Subcutaneous abdominal adipose tissue (tissue), 5 donors: ENCODE results near the gene ATG16L2.

Source experiments
- H3K27ac ChIP-seq: one replicate; pipeline ENCODE4 v1.7.0; 2013; ENCODE audit warnings: low read depth, mild to moderate bottlenecking, inconsistent platforms, low read length, moderate library complexity
- H3K27me3 ChIP-seq, 5 donors: one replicate each; pipeline ENCODE4 v1.7.0; 2013; ENCODE audit warnings: low read length in 5 of 5, inconsistent platforms in 1 of 5; ENCODE audit not compliant: control insufficient read depth in 5 of 5, insufficient read depth in 4 of 5
- H3K36me3 ChIP-seq, 5 donors: one replicate each; pipeline ENCODE4 v1.7.0; 2013; ENCODE audit warnings: low read length in 5 of 5; ENCODE audit not compliant: control insufficient read depth in 5 of 5, insufficient read depth in 5 of 5
- H3K4me1 ChIP-seq, 5 donors: one replicate each; pipeline ENCODE4 v1.7.0; 2013; ENCODE audit warnings: low read length in 5 of 5, mild to moderate bottlenecking in 3 of 5, moderate library complexity in 1 of 5; ENCODE audit not compliant: control insufficient read depth in 5 of 5, insufficient read depth in 5 of 5
- H3K4me3 ChIP-seq, 5 donors: one replicate each; pipeline ENCODE4 v1.7.0; 2013; ENCODE audit warnings: low read length in 5 of 5, low read depth in 1 of 5
- H3K9ac ChIP-seq, 5 donors: one replicate each; pipeline ENCODE4 v1.7.0; 2013; ENCODE audit warnings: low read length in 5 of 5, mild to moderate bottlenecking in 4 of 5, moderate library complexity in 3 of 5
- H3K9me3 ChIP-seq, 5 donors: one replicate each; pipeline ENCODE4 v1.7.0; 2013; ENCODE audit warnings: low read length in 5 of 5; ENCODE audit not compliant: control insufficient read depth in 5 of 5
- donor health status: healthy.
- donor health status: healthy.
- donor health status: healthy.
- donor health status: healthy.
- donor health status: healthy.

Gene ATG16L2

GRCh38 chr11:72779495-72780128, 34.6 kb upstream of the ATG16L2 start:
- H3K4me3 ChIP-seq, result no peak overlapping the region
- H3K9ac ChIP-seq, result no peak overlapping the region
- no peaks in the 10 kb centered on the region for H3K36me3 ChIP-seq
- peaks cover 0 to 2% (median 0%) of the 10 kb centered on the region in 5 donors for H3K27me3 ChIP-seq
- H3K4me1 ChIP-seq, result peaks cover 0 to 33% (median 20%) of the 10 kb centered on the region in 5 donors
- H3K9me3 ChIP-seq, result no peaks in the 10 kb centered on the region
- H3K27ac ChIP-seq, result no peak overlapping the region

- peaks cover 0 to 33% (median 20%) of the 10 kb centered on the region in 5 donors for H3K4me1 ChIP-seq
- peak overlapping the region in 3 of 5 donors; percentile 46 to 54 (median 53) for H3K9ac ChIP-seq
- H3K36me3 ChIP-seq, result no peaks in the 10 kb centered on the region
- no peaks in the 10 kb centered on the region for H3K9me3 ChIP-seq
- H3K4me3 ChIP-seq, result peak overlapping the region; percentile 36 to 62 (median 47)
- H3K27me3 ChIP-seq, result peaks cover 0 to 2% (median 0%) of the 10 kb centered on the region in 5 donors
- H3K27ac ChIP-seq, result no peak overlapping the region
These were observed 33.7 kb upstream of the ATG16L2 start for GRCh38 chr11:72780296-72781062.

- H3K27ac ChIP-seq, result no peak overlapping the region
- H3K4me1 ChIP-seq, result peaks cover 0 to 33% (median 20%) of the 10 kb centered on the region in 5 donors
These were observed 33.2 kb upstream of the ATG16L2 start for GRCh38 chr11:72781063-72781312.

GRCh38 chr11:72781313-72782080, 32.7 kb upstream of the ATG16L2 start:
- Histone ChIP-seq H3K27me3 (peaks cover 0 to 2% (median 0%) of the 10 kb centered on the region in 5 donors), H3K36me3 (no peaks in the 10 kb centered on the region), H3K4me3 (peak overlapping the region; percentile 47 to 62 (median 58)), H3K4me1 (peaks cover 0 to 35% (median 20%) of the 10 kb centered on the region in 5 donors), H3K27ac (no peak overlapping the region), H3K9me3 (no peaks in the 10 kb centered on the region), H3K9ac (peak overlapping the region in 4 of 5 donors; percentile 2 to 57 (median 50))

More at GRCh38 chr11:72781063-72781312, 33.2 kb upstream of the ATG16L2 start:
- H3K9me3 ChIP-seq, result no peaks in the 10 kb centered on the region
- H3K36me3 ChIP-seq, result no peaks in the 10 kb centered on the region
- H3K27me3 ChIP-seq, result peaks cover 0 to 2% (median 0%) of the 10 kb centered on the region in 5 donors
- H3K9ac ChIP-seq, result peak overlapping the region in 4 of 5 donors; percentile 2 to 54 (median 50)
- peak overlapping the region; percentile 36 to 62 (median 47) for H3K4me3 ChIP-seq

DNA sequence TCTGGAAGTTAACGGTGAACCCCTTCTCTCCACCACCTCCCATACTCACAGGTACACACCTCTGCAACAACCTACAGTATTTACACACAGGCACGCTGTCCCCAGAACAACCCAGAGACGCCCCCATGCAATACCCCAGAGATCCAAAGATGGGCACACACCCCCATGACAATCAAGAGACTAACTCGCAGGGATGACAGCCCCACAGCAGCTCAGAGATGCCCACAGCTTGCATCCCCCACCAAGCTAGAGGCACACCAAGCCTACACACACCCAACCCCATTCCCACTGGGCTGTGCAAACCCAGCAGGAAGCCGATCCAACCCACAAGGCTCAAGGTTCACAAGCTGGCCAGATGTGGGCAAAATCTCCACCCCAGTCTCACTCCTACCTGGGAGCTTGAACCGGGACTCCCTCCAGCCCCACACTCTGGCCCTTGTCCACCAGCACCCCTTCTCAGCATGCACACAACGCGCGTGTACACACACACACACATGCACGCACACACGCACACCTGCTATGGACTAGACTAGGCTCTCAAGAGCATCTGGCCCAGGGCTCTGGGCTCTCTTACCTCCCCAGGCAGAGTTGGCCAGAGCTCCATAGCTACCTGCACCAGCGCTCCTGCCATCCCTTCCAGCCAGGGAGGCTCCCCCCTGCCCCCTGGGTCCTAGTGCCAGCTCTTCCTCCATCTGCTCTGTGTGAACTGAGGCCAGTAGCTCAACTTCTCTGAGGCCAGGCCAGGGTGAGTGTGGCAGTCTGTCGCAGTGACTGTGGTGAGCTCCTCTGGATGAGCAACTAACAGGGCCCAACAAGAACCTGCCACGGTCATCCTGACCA, 31.9 kb upstream of the ATG16L2 start:
- Histone ChIP-seq H3K36me3 (no peaks in the 10 kb centered on the region), H3K4me3 (peak overlapping the region; percentile 6 to 60 (median 58)), H3K27ac (no peak overlapping the region), H3K9ac (peak overlapping the region in 1 of 5 donors; percentile 57), H3K9me3 (no peaks in the 10 kb centered on the region), H3K27me3 (peaks cover 0 to 2% (median 0%) of the 10 kb centered on the region in 5 donors), H3K4me1 (peaks cover 0 to 34% (median 19%) of the 10 kb centered on the region in 5 donors)

DNA sequence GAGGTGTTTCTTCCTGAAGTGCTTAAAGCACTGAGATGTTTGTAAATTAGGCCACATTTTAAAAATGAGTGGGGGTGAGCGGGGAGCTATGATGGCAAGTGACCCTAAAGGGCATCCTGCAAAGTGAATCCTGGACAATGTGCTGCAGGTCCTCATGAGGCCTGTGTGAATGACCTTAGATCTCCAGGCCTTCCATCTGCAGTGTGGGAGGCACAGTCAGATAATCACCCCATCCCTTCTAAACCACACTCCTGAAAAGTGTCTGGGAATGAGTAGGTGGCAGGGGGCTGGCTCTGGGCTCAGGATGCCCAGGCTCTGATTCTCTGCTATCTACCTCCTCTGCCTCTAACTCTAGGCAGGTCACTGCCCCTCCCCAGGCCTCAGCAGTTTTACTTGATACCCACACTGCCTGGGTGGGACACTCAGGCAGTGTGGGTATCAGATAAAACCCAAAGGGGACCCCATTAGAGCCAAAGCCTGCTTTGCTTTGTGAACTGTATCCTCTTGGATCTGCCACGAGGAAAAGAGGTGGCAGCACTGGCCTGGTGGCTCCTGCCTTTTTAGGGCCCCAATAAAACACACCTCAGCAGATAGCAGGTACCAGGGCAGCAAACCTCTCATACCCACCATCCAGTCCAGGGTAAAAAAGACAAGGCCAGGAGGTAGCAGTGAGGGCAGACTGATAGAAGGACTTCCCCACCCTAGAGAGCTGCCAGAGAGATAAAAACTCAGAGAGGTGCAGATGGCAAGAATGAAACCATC, 30.9 kb upstream of the ATG16L2 start:
- Histone ChIP-seq H3K36me3 (no peaks in the 10 kb centered on the region), H3K4me1 (peaks cover 0 to 44% (median 26%) of the 10 kb centered on the region in 5 donors), H3K4me3 (no peak overlapping the region), H3K9me3 (no peaks in the 10 kb centered on the region), H3K9ac (no peak overlapping the region), H3K27ac (no peak overlapping the region), H3K27me3 (peaks cover 0 to 2% (median 0%) of the 10 kb centered on the region in 5 donors)

DNA sequence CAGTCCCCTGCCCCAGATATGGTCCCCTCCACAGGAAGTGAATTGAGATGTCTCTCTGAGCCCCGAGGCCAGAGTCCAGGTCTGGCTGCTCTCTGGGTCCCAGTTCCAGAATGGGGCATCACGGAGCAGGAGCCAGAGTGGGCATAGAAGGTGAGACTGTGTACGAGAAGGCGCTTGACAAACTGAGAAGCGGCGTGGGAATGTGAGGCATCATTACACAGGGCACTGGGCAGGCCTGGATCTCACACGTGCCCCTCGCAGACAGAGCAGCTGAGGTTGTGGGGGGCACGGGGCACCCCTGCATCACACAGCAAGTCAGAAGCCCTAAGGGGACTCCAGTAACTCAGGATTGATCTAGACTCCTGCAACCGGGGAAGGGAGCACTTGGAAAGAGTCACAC, 29.5 kb upstream of the ATG16L2 start:
- no peak overlapping the region for H3K9ac ChIP-seq
- no peak overlapping the region for H3K4me3 ChIP-seq
- H3K27ac ChIP-seq, result no peak overlapping the region
- peaks cover 0 to 2% (median 0%) of the 10 kb centered on the region in 5 donors for H3K27me3 ChIP-seq
- no peaks in the 10 kb centered on the region for H3K36me3 ChIP-seq
- peaks cover 0 to 52% (median 33%) of the 10 kb centered on the region in 5 donors for H3K4me1 ChIP-seq
- no peaks in the 10 kb centered on the region for H3K9me3 ChIP-seq

GRCh38 chr11:72786305-72787215, 27.7 kb upstream of the ATG16L2 start:
- peaks cover 0 to 41% (median 24%) of the 10 kb centered on the region in 5 donors for H3K4me1 ChIP-seq
- H3K27me3 ChIP-seq, result peaks cover 0 to 2% (median 0%) of the 10 kb centered on the region in 5 donors
- H3K9ac ChIP-seq, result peak overlapping the region in 1 of 5 donors; percentile 23
- no peak overlapping the region for H3K27ac ChIP-seq
- H3K9me3 ChIP-seq, result no peaks in the 10 kb centered on the region
- H3K4me3 ChIP-seq, result no peak overlapping the region
- H3K36me3 ChIP-seq, result no peaks in the 10 kb centered on the region
